Caco-2 (cell line): ENCODE results near the gene SLC25A42. TPM values are rescaled to one million over a fixed set of nuclear protein-coding genes. Genes with fewer than 3 reads are reported as not detected.

ENCODE experiments used
- BruUV-seq: library from RNA; stranded (reverse); fragments of 400-500 nt; replicated peaks from 2 replicates; lab custom pipeline; 2021; lab: Mats Ljungman, UMichigan
- CTCF ChIA-PET: fragments of 300-600 bp; sonication (Branson Sonifier 250); formaldehyde crosslinking; loops from one replicate; lab custom pipeline; 2022; ENCODE audit warnings: antibody characterized with exemption; lab: Charles Lee
- POLR2A ChIA-PET: fragments of 300-600 bp; sonication (Branson Sonifier 250); formaldehyde crosslinking; loops from one replicate; lab custom pipeline; 2022; ENCODE audit warnings: antibody characterized with exemption; lab: Charles Lee
- DNase-seq, 2 experiments: peaks; one replicate each; pipeline versions ENCODE4 v3.0.0 to v3.0.0-alpha.2; 2020 to 2022
- H3K27me3 ChIP-seq: replicated peaks from 2 replicates; pipeline ENCODE4 v1.6.0; 2011; ENCODE audit warnings: low read length; ENCODE audit not compliant: control insufficient read depth, insufficient read depth
- H3K36me3 ChIP-seq: 2 replicates; pipeline ENCODE4 v1.5.1; 2011; ENCODE audit warnings: low read length; ENCODE audit not compliant: control insufficient read depth, insufficient read depth
- H3K4me1 ChIP-seq: fragments of 250-450 bp; sonication (Bioruptor Pico); 2 replicates; pipeline ENCODE4 v1.5.1; 2020; ENCODE audit warnings: mild to moderate bottlenecking
- H3K4me3 ChIP-seq: 2 replicates; pipeline ENCODE4 v1.5.1; 2011; ENCODE audit warnings: low read depth, mild to moderate bottlenecking, control low read depth, low read length
- H3K9me3 ChIP-seq: fragments of 250-450 bp; sonication (Bioruptor Pico); 2 replicates; pipeline ENCODE4 v1.5.1; 2020; ENCODE audit warnings: mild to moderate bottlenecking, moderate library complexity
- H3K27ac Mint-ChIP-seq: one replicate; pipeline ENCODE4 v1.8.0; 2022; ENCODE audit warnings: mixed read lengths; ENCODE audit not compliant: unreplicated experiment
- H3K27me3 Mint-ChIP-seq: one replicate; pipeline ENCODE4 v1.8.0; 2022; ENCODE audit warnings: mixed read lengths; ENCODE audit not compliant: insufficient read depth, unreplicated experiment
- H3K36me3 Mint-ChIP-seq: one replicate; pipeline ENCODE4 v1.8.0; 2022; ENCODE audit warnings: mild to moderate bottlenecking, mixed read lengths; ENCODE audit not compliant: insufficient read depth, unreplicated experiment
- H3K4me1 Mint-ChIP-seq: one replicate; pipeline ENCODE4 v1.8.0; 2022; ENCODE audit warnings: low read depth, mixed read lengths; ENCODE audit not compliant: unreplicated experiment
- H3K4me3 Mint-ChIP-seq: one replicate; pipeline ENCODE4 v1.8.0; 2022; ENCODE audit warnings: mild to moderate bottlenecking, moderate library complexity, mixed read lengths; ENCODE audit not compliant: unreplicated experiment
- H3K9me3 Mint-ChIP-seq: one replicate; pipeline ENCODE4 v1.8.0; 2022; ENCODE audit warnings: mixed read lengths; ENCODE audit not compliant: unreplicated experiment
- CTCF ChIP-seq, 2 experiments: fragments of 200-600 bp in 1 of 2; IDR thresholded peaks; 1 replicate in 1 of 2; 2 replicates in 1 of 2; pipeline versions ENCODE4 v1.5.1 to v1.8.0; 2011 to 2022; ENCODE audit warnings: antibody characterized with exemption in 1 of 2, control low read depth in 1 of 2, inconsistent platforms in 1 of 2, low read depth in 1 of 2, low read length in 1 of 2, mild to moderate bottlenecking in 1 of 2, moderate library complexity in 1 of 2; ENCODE audit not compliant: insufficient read depth in 1 of 2, severe bottlenecking in 1 of 2, unreplicated experiment in 1 of 2
- intact Hi-C: fragments of 100-400 bp; cut with micrococcal nuclease; formaldehyde crosslinking; loops from one replicate; pipeline ENCODE4 v1.10.0; 2022; ENCODE audit not compliant: unreplicated experiment
- total RNA-seq: library from RNA; stranded (reverse); gene quantifications from 2 replicates; pipeline ENCODE4 v1.2.3, GENCODE V29; 2022

Gene SLC25A42
- total RNA-seq, 1 experiment from 2014 or later: 4.5 TPM

- no TSS peak for BruUV-seq
- TF ChIP-seq CTCF (IDR thresholded peaks at IDR 0.05; ENCODE audit: insufficient read depth in 1 of 2, low read depth in 1 of 2, low read length in 1 of 2, severe bottlenecking in 1 of 2, unreplicated experiment in 1 of 2): no peak
- no peaks in the 10 kb centered on the region for H3K27me3 ChIP-seq
- Mint-ChIP-seq H3K4me1 (no peaks in the 10 kb centered on the region), H3K9me3 (peaks cover 13% of the 10 kb centered on the region), H3K27me3 (no peaks in the 10 kb centered on the region), H3K4me3 (no peak overlapping the region), H3K36me3 (no peaks in the 10 kb centered on the region), H3K27ac (no peak overlapping the region)
- H3K4me1 ChIP-seq: no peaks in the 10 kb centered on the region
- no peak for DNase-seq
- ChIA-PET POLR2A (no interaction called here), CTCF (no interaction called here)
- no peaks in the 10 kb centered on the region for H3K9me3 ChIP-seq
- intact Hi-C loops: no loop called here
- no peak overlapping the region for H3K4me3 ChIP-seq
- no peaks in the 10 kb centered on the region for H3K36me3 ChIP-seq
Measured at GRCh38 chr19:19121371-19121770, 57.6 kb downstream of the SLC25A42 start.

DNA sequence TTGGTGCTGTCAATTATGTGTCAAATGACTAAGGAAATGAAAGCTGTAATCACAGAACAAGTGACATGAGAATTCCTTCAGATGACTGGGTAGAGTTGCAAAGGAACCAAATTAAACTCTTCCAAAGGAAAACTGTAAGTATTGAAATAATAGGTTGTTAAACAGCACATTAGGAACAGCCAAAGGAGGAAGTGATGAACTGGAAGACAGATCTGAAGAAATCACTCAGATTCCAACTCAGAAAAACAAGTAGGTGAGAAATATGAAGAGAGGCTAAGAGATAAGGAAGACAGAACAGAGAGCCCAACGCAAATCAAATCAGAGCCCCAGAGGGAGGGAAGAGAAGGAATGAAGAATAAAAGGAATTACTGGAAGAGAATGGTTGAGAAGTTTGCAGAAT, 59.1 kb downstream of the SLC25A42 start:
- intact Hi-C loops: no loop called here
- Mint-ChIP-seq H3K27ac (no peak overlapping the region), H3K36me3 (peaks cover 4% of the 10 kb centered on the region), H3K9me3 (peaks cover 13% of the 10 kb centered on the region), H3K4me1 (no peaks in the 10 kb centered on the region), H3K27me3 (no peaks in the 10 kb centered on the region), H3K4me3 (no peak overlapping the region)
- no peaks in the 10 kb centered on the region for H3K27me3 ChIP-seq
- H3K4me3 ChIP-seq: no peak overlapping the region
- no peaks in the 10 kb centered on the region for H3K36me3 ChIP-seq
- ChIA-PET POLR2A (no interaction called here), CTCF (interaction anchor here (0.7 kb wide), 1 partner anchor 409 kb away, joined by 3 read pairs; no protein-coding TSS in a partner anchor)
- no peaks in the 10 kb centered on the region for H3K9me3 ChIP-seq
- BruUV-seq: no TSS peak
- DNase-seq: no peak
- H3K4me1 ChIP-seq: no peaks in the 10 kb centered on the region
- no peak for TF ChIP-seq CTCF (IDR thresholded peaks at IDR 0.05; ENCODE audit: insufficient read depth in 1 of 2, low read depth in 1 of 2, low read length in 1 of 2, severe bottlenecking in 1 of 2, unreplicated experiment in 1 of 2)

DNA sequence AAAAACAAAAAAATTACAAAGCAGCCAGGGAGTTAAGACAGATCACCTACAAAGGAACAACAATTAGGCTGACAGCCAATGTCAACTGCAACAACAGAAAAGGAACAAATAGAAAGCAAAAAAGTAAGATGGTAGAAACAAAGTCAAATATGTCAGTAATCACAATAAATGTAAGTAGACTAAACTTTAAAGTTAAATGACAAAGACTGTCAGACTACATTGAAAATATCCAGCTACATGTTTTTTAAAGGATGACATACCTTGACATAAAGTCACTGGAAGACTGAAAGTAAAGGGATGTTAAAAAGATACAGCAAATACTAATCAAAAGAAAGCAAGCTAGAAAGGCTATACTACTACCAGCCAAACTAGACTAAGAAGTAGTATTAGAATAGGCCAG, 59.6 kb downstream of the SLC25A42 start:
- peaks cover 13% of the 10 kb centered on the region for H3K9me3 Mint-ChIP-seq
- no peak overlapping the region for H3K4me3 ChIP-seq
- intact Hi-C loops: no loop called here

More for the DNA sequence above, 59.6 kb downstream of the SLC25A42 start:
- Mint-ChIP-seq H3K4me3 (no peak overlapping the region), H3K4me1 (no peaks in the 10 kb centered on the region), H3K27ac (no peak overlapping the region), H3K36me3 (peaks cover 7% of the 10 kb centered on the region), H3K27me3 (no peaks in the 10 kb centered on the region)
- H3K4me1 ChIP-seq: no peaks in the 10 kb centered on the region
- no peak for DNase-seq
- no peaks in the 10 kb centered on the region for H3K27me3 ChIP-seq
- no peaks in the 10 kb centered on the region for H3K36me3 ChIP-seq
- CTCF ChIA-PET: no interaction called here
- POLR2A ChIA-PET: no interaction called here
- BruUV-seq: no TSS peak
- no peaks in the 10 kb centered on the region for H3K9me3 ChIP-seq
- TF ChIP-seq CTCF (IDR thresholded peaks at IDR 0.05; ENCODE audit: insufficient read depth in 1 of 2, low read depth in 1 of 2, low read length in 1 of 2, severe bottlenecking in 1 of 2, unreplicated experiment in 1 of 2): no peak
